OCI-M2 (cell line): ENCODE measurements around the gene UBE2S.
A peak's percentile ranks its signal among the peaks of the same experiment; 100 is the strongest.
"Not testable (repeated sequence)": the region's sequence is repeated elsewhere in the genome, so short reads cannot be mapped to it uniquely, and the experiment has no call there.

ENCODE experiments used
- DNase-seq: peaks from one replicate; lab custom pipeline; 2025; ENCODE audit not compliant: unreplicated experiment; lab: John Stamatoyannopoulos, UW

The UBE2S gene

GRCh38 chr19:55440411-55441105 is 33.0 kb upstream of the UBE2S start:
- no peak for DNase-seq

DNA sequence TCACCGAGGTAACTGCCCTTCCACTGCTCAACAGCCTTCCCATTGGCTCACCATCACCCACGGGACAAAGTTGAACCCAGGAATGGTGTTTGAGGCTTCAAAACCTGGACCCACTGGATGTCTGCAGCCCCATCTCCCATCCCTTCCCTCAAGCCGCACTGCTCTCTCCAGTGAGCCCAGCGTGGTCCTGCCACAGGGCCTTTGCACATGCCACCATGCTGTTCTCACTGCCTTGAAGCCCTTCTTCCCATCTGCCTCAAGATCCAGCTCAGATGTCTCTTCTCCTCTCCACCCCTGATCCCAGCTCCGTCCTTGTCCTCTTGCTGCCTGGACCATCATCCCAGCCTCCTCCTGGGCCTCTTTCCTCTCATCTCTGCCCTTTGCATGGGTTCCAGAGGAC is 31.5 kb upstream of the UBE2S start:
- DNase-seq = no peak

- peak; percentile 44 for DNase-seq
Observed at GRCh38 chr19:55437410-55437809, 29.8 kb upstream of the UBE2S start.

- DNase-seq = no peak
Observed at GRCh38 chr19:55436847-55437246, 29.3 kb upstream of the UBE2S start.

- no peak for DNase-seq
Observed at GRCh38 chr19:55435020-55435419, 27.4 kb upstream of the UBE2S start.

- DNase-seq = no peak
Observed at GRCh38 chr19:55434356-55434919, 26.9 kb upstream of the UBE2S start.

DNA sequence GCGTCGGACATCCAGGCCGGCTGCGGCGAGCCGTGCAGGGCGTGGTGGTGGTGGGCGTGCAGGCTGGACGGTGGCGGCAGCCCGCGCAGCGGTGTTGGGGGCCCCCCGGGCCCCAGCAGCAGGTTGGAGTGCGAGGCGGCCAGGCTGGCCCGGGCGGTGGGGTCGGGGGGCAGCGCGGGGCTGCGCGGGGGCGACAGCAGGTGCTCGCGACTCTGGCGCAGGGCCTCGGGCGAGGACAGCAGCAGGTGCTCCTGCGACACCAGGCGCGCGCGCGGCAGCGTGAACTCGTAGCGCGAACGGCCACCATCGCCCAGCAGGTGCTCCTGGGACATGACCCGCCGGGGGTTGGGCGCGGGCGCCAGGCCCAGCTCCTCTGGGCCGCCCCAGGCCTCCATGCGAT is 25.7 kb upstream of the UBE2S start:
- no peak for DNase-seq

DNA sequence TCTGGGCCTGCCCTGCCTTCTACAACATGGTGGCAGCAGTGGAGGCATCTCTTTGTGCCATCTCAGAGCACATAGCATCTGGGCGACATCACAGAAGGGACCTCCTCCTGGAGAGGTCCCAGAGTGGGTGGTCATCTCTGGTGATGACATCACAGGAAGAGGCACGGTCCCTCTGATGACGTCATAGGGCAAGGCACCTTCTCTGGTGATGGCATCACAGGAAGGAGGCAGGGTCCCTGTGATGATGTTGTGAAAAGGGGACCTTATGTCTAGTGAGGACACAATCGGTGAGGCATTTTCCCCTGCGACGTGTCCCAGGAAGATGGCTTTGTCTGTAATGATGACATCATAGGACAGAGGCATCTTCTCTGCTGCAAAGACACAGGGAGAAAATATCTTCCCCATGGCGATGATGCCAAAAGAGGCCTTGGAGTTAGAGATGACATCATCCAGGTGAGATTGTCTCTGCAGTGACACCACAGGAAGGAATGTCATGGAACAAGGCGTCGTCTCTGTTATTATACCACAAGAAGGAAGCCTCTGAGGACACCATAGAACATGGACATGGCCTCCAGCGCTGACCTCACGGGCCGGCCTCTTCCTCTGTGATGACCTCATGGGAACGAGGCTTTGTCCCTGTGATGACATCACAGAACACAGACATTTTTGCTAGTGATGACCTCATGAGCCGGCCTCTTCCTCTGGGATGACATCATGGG is 24.8 kb upstream of the UBE2S start:
- no peak for DNase-seq

DNA sequence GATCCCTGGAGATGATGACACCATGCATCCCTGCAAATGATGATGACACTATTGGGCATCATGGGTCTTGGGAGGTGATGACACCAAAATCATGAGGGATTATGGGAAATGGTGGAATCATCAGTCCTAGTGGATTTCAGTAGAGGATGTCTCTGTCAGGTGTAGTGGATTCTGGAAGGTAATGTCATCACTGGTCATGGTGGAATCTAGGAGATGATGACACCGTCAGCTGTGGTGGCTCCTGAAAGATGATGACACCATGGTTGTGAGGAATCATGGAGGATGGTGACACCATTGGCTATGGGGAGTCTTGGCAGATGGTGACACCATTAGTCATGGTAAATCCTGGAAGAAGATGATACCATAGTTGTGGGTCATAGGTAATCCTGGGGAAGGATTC is 23.6 kb upstream of the UBE2S start:
- DNase-seq = no peak

DNA sequence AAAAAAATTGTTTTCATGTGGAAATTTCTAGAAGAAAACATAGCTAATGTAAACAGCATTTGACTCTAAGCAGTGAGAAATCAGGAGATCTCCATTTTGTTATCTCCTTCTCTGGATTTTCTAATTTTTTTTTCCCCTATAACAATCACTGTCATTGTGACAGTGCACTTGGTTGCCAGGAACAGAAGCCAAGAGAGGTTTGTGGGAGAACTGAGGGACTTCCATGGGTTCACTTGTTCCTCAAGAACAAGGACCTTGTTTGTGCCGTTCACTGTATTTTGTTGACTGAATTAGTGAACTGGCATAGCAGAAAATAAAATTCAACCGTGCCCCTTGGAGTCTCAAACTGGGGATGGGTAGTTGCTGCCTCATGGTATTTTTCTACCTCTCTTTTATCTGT is 18.5 kb upstream of the UBE2S start:
- DNase-seq = no peak

DNA sequence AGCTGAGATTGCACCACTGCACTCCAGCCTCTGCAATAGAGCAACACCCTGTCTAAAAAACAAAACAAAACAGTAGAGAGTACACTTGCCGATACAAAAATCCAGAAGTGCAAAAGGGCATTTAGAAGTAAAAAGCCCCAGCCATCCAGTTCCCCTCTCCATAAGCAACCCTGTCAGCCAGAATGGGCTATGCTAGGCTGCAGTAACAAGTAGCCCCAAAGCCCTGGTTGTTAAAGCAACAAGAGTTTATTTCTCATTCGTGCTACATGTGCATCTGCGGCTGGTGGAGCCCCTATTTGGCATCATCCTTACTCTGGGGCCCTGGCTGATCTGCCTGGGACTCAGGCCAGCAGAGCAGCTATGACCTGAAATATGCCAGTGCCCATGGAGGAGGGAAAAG is 16.9 kb upstream of the UBE2S start:
- DNase-seq = no peak

DNA sequence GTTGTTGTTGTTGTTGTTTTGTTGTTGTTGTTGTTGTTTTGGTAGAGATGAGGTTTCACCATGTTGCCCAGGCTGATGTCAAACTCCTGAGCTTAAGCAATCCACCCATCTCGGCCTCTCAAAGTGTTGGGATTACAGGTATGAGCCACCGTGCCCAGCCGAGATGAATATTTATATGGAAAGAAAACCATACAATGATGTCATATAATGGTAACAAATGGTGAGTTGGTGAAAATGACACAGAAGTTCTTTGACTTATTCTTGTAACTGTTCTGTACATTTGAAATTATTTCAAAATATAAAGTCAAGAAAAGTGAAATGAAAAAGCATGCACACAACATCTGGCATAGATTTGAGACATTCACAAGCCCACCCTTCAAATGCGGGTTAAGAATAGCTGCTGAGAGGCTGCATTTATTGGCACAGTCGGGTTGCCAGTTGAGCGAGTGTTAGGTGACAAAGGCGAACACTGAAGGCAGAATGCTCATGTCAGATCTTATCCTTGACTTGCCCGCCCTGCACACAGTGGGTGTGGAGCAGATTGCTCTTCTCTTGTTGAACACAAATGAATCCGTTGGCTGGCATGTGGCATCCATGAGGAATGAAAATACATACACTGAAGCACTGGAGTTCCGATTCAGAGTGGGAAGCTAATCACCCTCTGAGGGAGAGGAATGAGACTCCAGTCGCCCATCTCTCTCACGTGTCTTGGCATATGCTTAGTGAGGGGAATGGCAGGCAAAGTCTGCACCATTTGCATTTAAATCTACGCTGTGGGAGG is 15.8 kb upstream of the UBE2S start:
- no peak for DNase-seq

- DNase-seq = not testable (repeated sequence)
Observed at GRCh38 chr19:55421281-55421680, 13.7 kb upstream of the UBE2S start.

DNA sequence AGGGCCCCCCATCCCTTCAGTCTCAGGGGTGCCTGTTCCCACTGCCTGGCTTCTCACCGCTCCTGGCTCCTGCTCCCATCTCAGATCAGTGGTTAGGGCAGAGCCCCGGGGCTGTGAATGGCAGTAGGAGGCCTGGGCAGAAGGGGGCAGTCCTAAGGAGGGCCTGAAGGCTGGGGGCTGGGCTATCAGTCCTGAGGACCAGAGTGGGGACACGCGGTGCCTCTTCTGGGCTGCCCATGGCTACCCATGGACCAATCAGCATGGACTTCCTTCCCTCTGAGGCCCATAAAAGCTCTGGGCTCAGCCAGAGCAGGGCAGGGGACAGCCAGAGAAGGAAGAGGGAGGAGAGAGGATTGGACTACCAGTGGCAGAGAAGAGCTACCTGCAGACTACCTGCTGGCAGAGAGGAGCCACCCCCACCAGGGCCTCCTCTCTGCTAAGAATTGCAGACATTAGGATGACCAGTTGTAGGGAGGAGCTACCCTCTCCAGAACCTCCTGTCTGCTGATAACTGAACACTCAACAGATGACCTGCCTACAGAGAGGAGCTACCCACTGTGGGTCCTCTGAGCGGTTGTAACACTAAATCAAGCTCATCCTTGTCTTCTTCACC is 12.1 kb upstream of the UBE2S start:
- DNase-seq = no peak

DNA sequence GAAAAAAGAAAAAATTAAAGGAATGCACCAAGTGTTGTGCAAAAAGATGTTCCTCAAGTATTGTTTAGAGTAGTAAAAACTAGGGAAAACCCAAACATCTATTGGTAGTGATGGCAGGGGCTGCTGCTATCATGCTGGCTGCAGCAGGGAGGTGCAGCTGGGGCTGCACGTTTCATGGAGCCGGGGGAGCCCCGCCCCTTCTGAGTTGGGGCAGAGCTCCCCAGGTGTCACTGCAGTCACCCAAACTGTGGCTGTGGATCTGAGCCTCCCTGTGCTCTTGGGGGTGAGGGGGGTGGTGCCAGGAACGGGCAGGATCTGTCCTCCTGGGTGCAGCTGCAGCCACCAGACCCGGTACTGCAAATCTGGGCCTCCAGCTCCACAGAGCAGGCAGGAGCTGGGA is 11.5 kb upstream of the UBE2S start:
- no peak for DNase-seq

DNA sequence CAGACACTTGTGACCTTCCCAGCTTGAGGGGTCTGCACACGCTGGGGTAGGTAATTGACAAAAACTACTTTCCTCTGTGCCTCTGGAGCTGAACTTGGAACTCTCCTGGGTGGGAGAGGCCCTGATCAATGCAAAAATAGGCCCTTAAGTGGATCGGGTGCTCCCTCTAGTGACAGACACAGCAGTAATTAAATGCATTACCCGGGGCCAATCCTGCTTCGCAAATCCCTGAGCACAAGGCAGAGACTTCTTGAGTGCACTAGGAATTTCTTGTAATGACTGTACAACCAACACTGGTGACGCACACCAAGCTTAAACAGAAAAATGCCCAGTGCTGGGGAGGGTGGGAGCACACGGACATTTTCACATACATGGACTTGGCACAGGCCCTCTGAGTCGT is 10.6 kb upstream of the UBE2S start:
- no peak for DNase-seq

- no peak for DNase-seq
Observed at GRCh38 chr19:55410168-55410567, 2.6 kb upstream of the UBE2S start.

DNA sequence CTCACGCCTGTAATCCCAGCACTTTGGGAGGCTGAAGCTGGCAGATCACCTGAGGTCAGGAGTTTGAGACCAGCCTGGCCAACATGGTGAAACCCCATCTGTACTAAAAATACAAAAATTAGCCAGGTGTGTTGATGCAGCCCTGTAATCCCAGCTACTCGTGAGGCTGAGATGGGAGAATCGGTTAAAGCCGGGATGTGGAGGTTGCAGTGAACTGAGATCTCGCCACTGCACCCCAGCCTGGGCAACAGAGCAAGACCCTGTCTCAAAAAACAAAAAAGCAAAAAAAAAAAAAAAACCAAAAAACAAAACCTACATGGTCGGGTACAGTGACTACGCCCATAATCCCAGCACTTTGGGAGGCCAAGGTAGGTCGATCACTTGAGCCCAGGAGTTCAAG is 1.6 kb upstream of the UBE2S start:
- DNase-seq = not testable (repeated sequence)

DNA sequence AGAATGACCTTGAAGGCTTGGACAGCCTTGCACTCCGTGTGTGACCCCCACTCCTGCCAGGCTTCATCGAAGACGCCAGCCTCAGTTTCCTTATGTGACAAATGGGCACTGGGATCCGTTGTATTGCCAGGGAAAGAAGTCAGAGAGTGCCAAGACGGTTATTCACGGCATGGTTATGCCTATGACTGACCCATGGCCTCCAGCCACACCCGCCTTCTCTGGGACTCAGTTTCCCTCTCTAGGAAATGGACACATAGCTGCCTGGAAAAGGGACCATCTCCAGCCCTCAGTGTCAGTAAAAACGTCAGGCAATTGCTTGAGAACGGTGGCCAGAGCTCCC is 915 bp upstream of the UBE2S start:
- DNase-seq = no peak

- peak; percentile 95 for DNase-seq
Observed at GRCh38 chr19:55407800-55408532, 378 bp upstream of the UBE2S start.
